H1 (cell line): Measurements from ENCODE around the gene SLC13A1.

Experiments
- CBX8 ChIP-seq: fragments of 300-800, 300-1000 bp; sonication (generic); IDR thresholded peaks from 2 replicates; pipeline ENCODE4 v1.7.1; 2016; ENCODE audit warnings: low read depth, low read length, borderline replicate concordance
- CTCF ChIP-seq, 3 experiments: IDR thresholded peaks; 1 replicate in 2 of 3; 2 replicates in 1 of 3; pipeline versions ENCODE4 v1.5.1 to v1.6.1; 2011; ENCODE audit warnings: low read length in 3 of 3, mild to moderate bottlenecking in 3 of 3, inconsistent platforms in 2 of 3, low read depth in 1 of 3, moderate library complexity in 1 of 3; ENCODE audit not compliant: insufficient read depth in 1 of 3; ENCODE audit errors: control extremely low read depth in 1 of 3
- GABPA ChIP-seq: IDR thresholded peaks from 2 replicates; pipeline ENCODE4 v1.6.1; 2011; ENCODE audit warnings: mild to moderate bottlenecking, low read length, moderate library complexity, borderline replicate concordance; ENCODE audit not compliant: insufficient read depth
- POLR2A ChIP-seq, 2 experiments: IDR thresholded peaks; 1 replicate in 1 of 2; 2 replicates in 1 of 2; pipeline ENCODE4 v1.6.1; 2011; ENCODE audit warnings: low read depth in 2 of 2, low read length in 2 of 2, mild to moderate bottlenecking in 2 of 2; ENCODE audit errors: control extremely low read depth in 1 of 2
- POLR2AphosphoS5 ChIP-seq: IDR thresholded peaks from 2 replicates; pipeline ENCODE4 v1.6.1; 2011; ENCODE audit warnings: low read depth, low read length
- SAP30 ChIP-seq: fragments of 300-600 bp; sonication (generic); IDR thresholded peaks from 2 replicates; pipeline ENCODE4 v1.7.1; 2012; ENCODE audit warnings: low read length, moderate library complexity, mild to moderate bottlenecking, inconsistent platforms; ENCODE audit not compliant: insufficient read depth, insufficient replicate concordance
- SP1 ChIP-seq: IDR thresholded peaks from 2 replicates; pipeline ENCODE4 v1.6.1; 2011; ENCODE audit warnings: low read depth, low read length

- TF ChIP-seq CTCF (IDR thresholded peaks at IDR 0.05; ENCODE audit: control extremely low read depth in 1 of 3, insufficient read depth in 1 of 3, low read depth in 1 of 3, low read length in 3 of 3) (no peak), SAP30 (no peak), CBX8 (no peak), POLR2A (IDR thresholded peaks at IDR 0.05; ENCODE audit: control extremely low read depth in 1 of 2, low read depth in 2 of 2, low read length in 2 of 2) (no peak), GABPA (no peak), POLR2AphosphoS5 (no peak), SP1 (no peak)
Observed at GRCh38 chr7:123120286-123120685, 79.5 kb downstream of the SLC13A1 start.
